GM19468 (cell line): ENCODE measurements around the gene NRL.

Source experiments
- ATAC-seq: cut with Tn5 transposase; IDR thresholded peaks from one replicate; pipeline ENCODE4 v1.9.1; 2021; ENCODE audit warnings: mild to moderate bottlenecking, moderate library complexity, moderate number of reproducible peaks; ENCODE audit not compliant: unreplicated experiment; ENCODE audit errors: extremely low read depth

The NRL gene

GRCh38 chr14:24130380-24130716, 15.6 kb upstream of the NRL start, which contains the start of gene FITM1:
Gene FITM1 (plus strand): TSS chr14:24130659. CDS start chr14:24131564, 905 bp downstream.
- ATAC-seq, result no peak

GRCh38 chr14:24129410-24129998, 14.8 kb upstream of the NRL start:
- no peak for ATAC-seq

GRCh38 chr14:24127673-24128072, 12.9 kb upstream of the NRL start:
- ATAC-seq, result no peak

GRCh38 chr14:24126939-24127338, 12.2 kb upstream of the NRL start:
- no peak for ATAC-seq

- ATAC-seq, result no peak
Measured at GRCh38 chr14:24123424-24124417, 9.0 kb upstream of the NRL start.

- ATAC-seq, result no peak
Measured at GRCh38 chr14:24122898-24123297, 8.1 kb upstream of the NRL start.

- ATAC-seq, result no peak
Measured at GRCh38 chr14:24122416-24122815, 7.7 kb upstream of the NRL start.

- ATAC-seq, result no peak
Measured at GRCh38 chr14:24121210-24121609, 6.5 kb upstream of the NRL start.

- no peak for ATAC-seq
Measured at GRCh38 chr14:24119691-24120090, 4.9 kb upstream of the NRL start.

GRCh38 chr14:24117179-24117578, 2.4 kb upstream of the NRL start:
- ATAC-seq, result no peak

GRCh38 chr14:24116128-24116814, 1.5 kb upstream of the NRL start:
- no peak for ATAC-seq

GRCh38 chr14:24115422-24116127, 826 bp upstream of the NRL start:
- ATAC-seq, result no peak

GRCh38 chr14:24113801-24114531, 783 bp downstream of the NRL start:
- ATAC-seq, result peak; percentile 6

- no peak for ATAC-seq
Measured at GRCh38 chr14:24113379-24113800, 1.4 kb downstream of the NRL start.

- ATAC-seq, result no peak
Measured at GRCh38 chr14:24110523-24110922, 4.2 kb downstream of the NRL start.

- no peak for ATAC-seq
Measured at GRCh38 chr14:24110060-24110459, 4.7 kb downstream of the NRL start.

- no peak for ATAC-seq
Measured at GRCh38 chr14:24108336-24108874, 6.3 kb downstream of the NRL start.

- no peak for ATAC-seq
Measured at GRCh38 chr14:24106672-24107271, 8.0 kb downstream of the NRL start.
